Hepatocyte (in vitro differentiated cells): ENCODE measurements around the gene FAM219B. TPM values are rescaled to one million over a fixed set of nuclear protein-coding genes. Genes with fewer than 3 reads are reported as not detected.

Experiments
- DNase-seq: peaks from one replicate; pipeline ENCODE4 v3.0.0-alpha.2; 2016; ENCODE audit warnings: low spot score
- H2AFZ ChIP-seq: fragments of 200-600 bp; sonication (generic); 2 replicates; pipeline ENCODE4 v1.6.0; 2016; ENCODE audit warnings: antibody characterized with exemption, mild to moderate bottlenecking
- H3K27ac ChIP-seq: fragments of 200-600 bp; sonication (generic); 2 replicates; pipeline ENCODE4 v1.5.1; 2016; ENCODE audit warnings: mild to moderate bottlenecking
- H3K27me3 ChIP-seq: fragments of 200-600 bp; sonication (generic); 2 replicates; pipeline ENCODE4 v1.6.1; 2016
- H3K36me3 ChIP-seq: fragments of 200-600 bp; sonication (generic); replicated peaks from 2 replicates; pipeline ENCODE4 v1.5.1; 2016; ENCODE audit warnings: low read depth; ENCODE audit not compliant: insufficient read depth
- H3K4me1 ChIP-seq: fragments of 200-600 bp; sonication (generic); 2 replicates; pipeline ENCODE4 v1.5.1; 2016; ENCODE audit warnings: mild to moderate bottlenecking, moderate library complexity; ENCODE audit not compliant: insufficient read depth
- H3K4me2 ChIP-seq: fragments of 200-600 bp; sonication (generic); 2 replicates; pipeline ENCODE4 v1.6.0; 2016
- H3K4me3 ChIP-seq: fragments of 200-600 bp; sonication (generic); 2 replicates; pipeline ENCODE4 v1.5.1; 2016; ENCODE audit warnings: mild to moderate bottlenecking
- H3K79me2 ChIP-seq: fragments of 200-600 bp; sonication (generic); 2 replicates; pipeline ENCODE4 v1.6.0; 2017; ENCODE audit warnings: mild to moderate bottlenecking
- H3K9me2 ChIP-seq: fragments of 200-600 bp; sonication (generic); replicated peaks from 2 replicates; pipeline ENCODE4 v1.6.0; 2017; ENCODE audit warnings: mild to moderate bottlenecking; ENCODE audit not compliant: insufficient read depth
- H3K9me3 ChIP-seq: fragments of 200-600 bp; sonication (generic); 2 replicates; pipeline ENCODE4 v1.5.1; 2016; ENCODE audit warnings: low read depth, mild to moderate bottlenecking
- H4K20me1 ChIP-seq: fragments of 200-600 bp; sonication (generic); 2 replicates; pipeline ENCODE4 v1.6.0; 2016; ENCODE audit warnings: mild to moderate bottlenecking; ENCODE audit not compliant: insufficient read depth, poor library complexity, severe bottlenecking
- CTCF ChIP-seq: fragments of 200-600 bp; sonication (generic); IDR thresholded peaks from 2 replicates; pipeline ENCODE4 v1.5.1; 2016; ENCODE audit warnings: antibody characterized with exemption, mild to moderate bottlenecking; ENCODE audit not compliant: poor library complexity
- EZH2 ChIP-seq: fragments of 200-600 bp; sonication (generic); IDR thresholded peaks from 2 replicates; pipeline ENCODE4 v1.6.1; 2016; ENCODE audit warnings: antibody characterized with exemption, mild to moderate bottlenecking, borderline replicate concordance
- EZH2phosphoT487 ChIP-seq: fragments of 200-600 bp; sonication (generic); IDR thresholded peaks from one replicate; pipeline ENCODE4 v1.6.1; 2018; ENCODE audit warnings: antibody characterized with exemption, mild to moderate bottlenecking, low read depth, moderate library complexity; ENCODE audit not compliant: unreplicated experiment, severe bottlenecking
- WGBS: methylation state at CpG from one replicate; pipeline ENCODE4 v1.1.6; 2016; ENCODE audit warnings: low lambda C conversion rate; ENCODE audit errors: missing lambda C conversion rate; 5-methylcytosine and 5-hydroxymethylcytosine counted together
- polyA plus RNA-seq: library from polyadenylated mRNA; unstranded; fragments of >200 nt; fragmentation: Nextera tagmentation; extraction: Ambion mirVana; gene quantifications from 2 replicates; pipeline ENCODE4 v1.2.1, GENCODE V29; 2016
- total RNA-seq: library from RNA; depleted of rRNA; stranded (reverse); fragments of >200 nt; gene quantifications from 2 replicates; pipeline ENCODE4 v1.2.3, GENCODE V29; 2014

FAM219B gene
- total and polyA plus RNA-seq, 2 experiments from 2014 or later = 35.9 to 36.9 TPM

GRCh38 chr15:74890665-74890960 lies 16.0 kb downstream of the FAM219B start:
- Histone ChIP-seq H3K9me2 (no peaks in the 10 kb centered on the region), H2AFZ (peak overlapping the region; percentile 99), H3K79me2 (peaks cover 6% of the 10 kb centered on the region), H3K4me1 (peaks cover 9% of the 10 kb centered on the region), H3K9me3 (no peaks in the 10 kb centered on the region), H4K20me1 (no peaks in the 10 kb centered on the region), H3K27ac (peak overlapping the region; percentile 56), H3K27me3 (no peaks in the 10 kb centered on the region), H3K4me2 (peak overlapping the region; percentile 92), H3K4me3 (peak overlapping the region; percentile 82), H3K36me3 (no peaks in the 10 kb centered on the region)
- TF ChIP-seq EZH2 = no peak
- no peak for TF ChIP-seq CTCF
- TF ChIP-seq EZH2phosphoT487 = no peak
- WGBS = 0% methylated on average over 1 of the region's 1 CpG
- no peak for DNase-seq

- TF ChIP-seq EZH2 (no peak), CTCF (no peak), EZH2phosphoT487 (no peak)
- H3K4me2 ChIP-seq = peak within 1 kb of the TSS; percentile 92
- peaks cover 9% of the 10 kb centered on the region for H3K4me1 ChIP-seq
- peak within 1 kb of the TSS; percentile 56 for H3K27ac ChIP-seq
- H3K79me2 ChIP-seq = peaks cover 6% of the 10 kb centered on the region
- peak within 1 kb of the TSS; percentile 99 for H2AFZ ChIP-seq
- H3K9me3 ChIP-seq = no peaks in the 10 kb centered on the region
- no peaks in the 10 kb centered on the region for H3K27me3 ChIP-seq
- H3K9me2 ChIP-seq = no peaks in the 10 kb centered on the region
- peak; percentile 90 for DNase-seq
- no peaks in the 10 kb centered on the region for H4K20me1 ChIP-seq
- no peaks in the 10 kb centered on the region for H3K36me3 ChIP-seq
- peak within 1 kb of the TSS; percentile 82 for H3K4me3 ChIP-seq
- 3% methylated on average over 47 of the region's 47 CpGs for WGBS
These were observed 16.6 kb downstream of the FAM219B start, which contains the start of gene MPI for GRCh38 chr15:74889883-74890664. Gene MPI (plus strand): TSS chr15:74890042. CDS start chr15:74890074, 32 bp downstream.

GRCh38 chr15:74889390-74889882 lies 17.2 kb downstream of the FAM219B start:
- Histone ChIP-seq H3K79me2 (peaks cover 6% of the 10 kb centered on the region), H3K9me3 (no peaks in the 10 kb centered on the region), H3K4me2 (peak overlapping the region; percentile 92), H3K4me1 (peaks cover 9% of the 10 kb centered on the region), H3K27ac (peak overlapping the region; percentile 47), H3K36me3 (no peaks in the 10 kb centered on the region), H3K9me2 (no peaks in the 10 kb centered on the region), H3K4me3 (peak overlapping the region; percentile 82), H3K27me3 (no peaks in the 10 kb centered on the region), H2AFZ (peak overlapping the region; percentile 99), H4K20me1 (no peaks in the 10 kb centered on the region)
- 41% methylated on average over 8 of the region's 8 CpGs for WGBS
- TF ChIP-seq CTCF (no peak), EZH2phosphoT487 (no peak), EZH2 (no peak)
- DNase-seq = no peak
